ENCODE data around the gene HPCAL1.

- TF ChIP-seq EP300 (IDR thresholded peaks at IDR 0.05) (no peak), CTCF (IDR thresholded peaks at IDR 0.05) (no peak), POLR2A (IDR thresholded peaks at IDR 0.05; ENCODE audit: low read depth) (no peak), POLR2AphosphoS5 (IDR thresholded peaks at IDR 0.05) (no peak)
These were observed 22.7 kb upstream of the HPCAL1 start for GRCh38 chr2:10279946-10280463.
